IMR-90 (cell line): ENCODE measurements around the gene TNN. TPM values are rescaled to one million over a fixed set of nuclear protein-coding genes. Genes with fewer than 3 reads are reported as not detected.

Experiments
- ATAC-seq: fragments of 200-7000 bp; cut with Tn5 transposase; 2 replicates; pipeline ENCODE4 v1.9.1; 2020; ENCODE audit warnings: low read depth, mild to moderate bottlenecking, moderate library complexity
- BruUV-seq: library from RNA; stranded (reverse); fragments of 400-500 nt; replicated peaks from 2 replicates; lab custom pipeline; 2021; lab: Mats Ljungman, UMichigan
- CTCF ChIA-PET: fragments of 300-600 bp; formaldehyde crosslinking; extraction: SDS; loops from one replicate; lab custom pipeline; 2021; ENCODE audit warnings: antibody characterized with exemption; lab: Yijun Ruan, JAX
- POLR2A ChIA-PET: fragments of 300-600 bp; sonication (Branson Sonifier 250); formaldehyde crosslinking; loops from one replicate; lab custom pipeline; 2022; ENCODE audit warnings: antibody characterized with exemption; ENCODE audit not compliant: unreplicated experiment; lab: Charles Lee
- DNase-seq: peaks from one replicate; pipeline ENCODE4 v3.0.0; 2013
- H2AFZ ChIP-seq: replicated peaks from 2 replicates; pipeline ENCODE3; 2013; ENCODE audit warnings: low read length, mild to moderate bottlenecking; ENCODE audit not compliant: poor library complexity
- H2AK5ac ChIP-seq: 2 replicates; pipeline ENCODE4 v1.6.1; 2013; ENCODE audit warnings: low read depth, low read length, inconsistent platforms
- H2AK9ac ChIP-seq: replicated peaks from 2 replicates; pipeline ENCODE3; 2013; ENCODE audit warnings: mild to moderate bottlenecking, low read depth, low read length, moderate library complexity; ENCODE audit not compliant: poor library complexity
- H2BK120ac ChIP-seq: 2 replicates; pipeline ENCODE4 v1.6.1; 2013; ENCODE audit warnings: low read depth, low read length, inconsistent platforms
- H2BK15ac ChIP-seq: 3 replicates; pipeline ENCODE4 v1.6.1; 2013; ENCODE audit warnings: low read depth, low read length, inconsistent platforms
- H2BK20ac ChIP-seq: 2 replicates; pipeline ENCODE4 v1.6.1; 2013; ENCODE audit warnings: low read depth, mild to moderate bottlenecking, inconsistent platforms, low read length, moderate library complexity
- H2BK5ac ChIP-seq: 2 replicates; pipeline ENCODE4 v1.6.1; 2013; ENCODE audit warnings: mild to moderate bottlenecking, low read depth, low read length, inconsistent platforms; ENCODE audit not compliant: poor library complexity, severe bottlenecking
- H3K14ac ChIP-seq: replicated peaks from 2 replicates; pipeline ENCODE4 v1.6.1; 2013; ENCODE audit warnings: low read depth, low read length, inconsistent platforms
- H3K18ac ChIP-seq: 2 replicates; pipeline ENCODE4 v1.6.1; 2013; ENCODE audit warnings: low read depth, low read length, control low read depth
- H3K23ac ChIP-seq: 2 replicates; pipeline ENCODE4 v1.6.1; 2013; ENCODE audit warnings: low read depth, low read length, inconsistent platforms
- H3K27ac ChIP-seq: 2 replicates; pipeline ENCODE4 v1.5.1; 2013; ENCODE audit warnings: mild to moderate bottlenecking, control low read depth, low read length; ENCODE audit not compliant: insufficient read depth
- H3K27me3 ChIP-seq: 2 replicates; pipeline ENCODE4 v1.6.1; 2013; ENCODE audit warnings: low read length; ENCODE audit not compliant: control insufficient read depth, insufficient read depth
- H3K36me3 ChIP-seq: 2 replicates; pipeline ENCODE4 v1.6.1; 2013; ENCODE audit warnings: low read length, mixed read lengths; ENCODE audit not compliant: control insufficient read depth, insufficient read depth
- H3K4ac ChIP-seq: 2 replicates; pipeline ENCODE4 v1.6.1; 2013; ENCODE audit warnings: low read depth, low read length, inconsistent platforms
- H3K4me1 ChIP-seq: 2 replicates; pipeline ENCODE4 v1.6.1; 2013; ENCODE audit warnings: low read length, mixed read lengths; ENCODE audit not compliant: control insufficient read depth, insufficient read depth
- H3K4me2 ChIP-seq: 2 replicates; pipeline ENCODE4 v1.6.1; 2013; ENCODE audit warnings: low read depth, mild to moderate bottlenecking, control low read depth, low read length, moderate library complexity
- H3K4me3 ChIP-seq: 2 replicates; pipeline ENCODE4 v1.5.1; 2013; ENCODE audit warnings: low read depth, mild to moderate bottlenecking, control low read depth, low read length, moderate library complexity; ENCODE audit not compliant: insufficient read depth
- H3K56ac ChIP-seq: 2 replicates; pipeline ENCODE4 v1.6.1; 2013; ENCODE audit warnings: low read length, inconsistent platforms; ENCODE audit not compliant: insufficient read depth; ENCODE audit errors: extremely low read depth
- H3K79me1 ChIP-seq, 2 experiments: 2 replicates each; pipeline ENCODE4 v1.6.1; 2013; ENCODE audit warnings: low read length in 2 of 2, inconsistent platforms in 1 of 2, low read depth in 1 of 2
- H3K9ac ChIP-seq: 2 replicates; pipeline ENCODE4 v1.6.1; 2013; ENCODE audit warnings: low read depth, low read length, control low read depth
- H3K9me1 ChIP-seq: 2 replicates; pipeline ENCODE4 v1.6.1; 2013; ENCODE audit warnings: low read length, inconsistent platforms; ENCODE audit not compliant: insufficient read depth
- H3K9me3 ChIP-seq: 2 replicates; pipeline ENCODE4 v1.6.1; 2013; ENCODE audit warnings: low read length; ENCODE audit not compliant: control insufficient read depth, insufficient read depth
- H4K20me1 ChIP-seq: 2 replicates; pipeline ENCODE4 v1.6.1; 2013; ENCODE audit warnings: low read length, inconsistent platforms; ENCODE audit not compliant: insufficient read depth
- H4K5ac ChIP-seq: 2 replicates; pipeline ENCODE4 v1.6.1; 2013; ENCODE audit warnings: mild to moderate bottlenecking, low read depth, low read length, control low read depth
- H4K8ac ChIP-seq, 2 experiments: 2 replicates each; pipeline ENCODE4 v1.6.1; 2013; ENCODE audit warnings: low read depth in 2 of 2, low read length in 2 of 2, control low read depth in 1 of 2, inconsistent platforms in 1 of 2
- H4K91ac ChIP-seq: 2 replicates; pipeline ENCODE4 v1.6.1; 2013; ENCODE audit warnings: low read depth, low read length, inconsistent platforms; ENCODE audit not compliant: insufficient read depth
- BHLHE40 ChIP-seq: fragments of 150-350 bp; IDR thresholded peaks from 2 replicates; pipeline ENCODE4 v1.6.1; 2016; ENCODE audit warnings: mild to moderate bottlenecking, low read depth, low read length
- CTCF ChIP-seq: conservative IDR thresholded peaks from 2 replicates; pipeline ENCODE4 v1.5.1; 2012; ENCODE audit warnings: mild to moderate bottlenecking, low read depth, low read length, improper control_type of control experiment
- ELK1 ChIP-seq: fragments of 150-350 bp; IDR thresholded peaks from 2 replicates; pipeline ENCODE4 v1.6.1; 2016; ENCODE audit warnings: low read depth, mild to moderate bottlenecking, low read length, moderate library complexity, borderline replicate concordance
- FOS ChIP-seq: fragments of 150-350 bp; IDR thresholded peaks from 2 replicates; pipeline ENCODE4 v1.6.1; 2016; ENCODE audit warnings: low read depth, low read length
- MAFK ChIP-seq: IDR thresholded peaks from 2 replicates; pipeline ENCODE4 v1.6.1; 2012; ENCODE audit warnings: low read depth, low read length, improper control_type of control experiment
- NFE2L2 ChIP-seq: fragments of 150-350 bp; IDR thresholded peaks from 2 replicates; pipeline ENCODE4 v1.6.1; 2016; ENCODE audit warnings: low read depth, mild to moderate bottlenecking, low read length
- SMC3 ChIP-seq: fragments of 150-350 bp; IDR thresholded peaks from 2 replicates; pipeline ENCODE4 v1.6.1; 2016; ENCODE audit warnings: low read depth, mild to moderate bottlenecking, antibody characterized with exemption, low read length, moderate library complexity
- WGBS, 2 experiments: methylation state at CpG; one replicate each; pipeline versions ENCODE4 v1.1.5 to v1.1.7; 2013; ENCODE audit warnings: missing lambda C conversion rate in 2 of 2; ENCODE audit not compliant: insufficient read length in 1 of 2; ENCODE audit errors: extremely low coverage in 2 of 2; 5-methylcytosine and 5-hydroxymethylcytosine counted together
- dilution Hi-C: fragments of 300-500 bp; cut with HindIII; formaldehyde crosslinking; loops from one replicate; pipeline ENCODE4 v1.14.3; 2018; ENCODE audit warnings: low sequenced_read_pairs; ENCODE audit not compliant: unreplicated experiment
- in situ Hi-C: fragments of 300-500 bp; cut with MboI; formaldehyde crosslinking; loops from 3 replicates; pipeline ENCODE4 v1.14.3; 2019; ENCODE audit warnings: low sequenced_read_pairs, inconsistent platforms, mixed read lengths
- intact Hi-C: fragments of 100-400 bp; cut with micrococcal nuclease; formaldehyde crosslinking; loops from 2 replicates; pipeline ENCODE4 v1.10.0; 2022
- polyA plus RNA-seq, 3 experiments: library from polyadenylated mRNA; depleted of rRNA; stranded (reverse); fragments of >200 nt; gene quantifications; 2 replicates each; pipeline ENCODE4 v1.2.3, GENCODE V29; 2012; ENCODE audit warnings: low replicate concordance in 1 of 3
- total RNA-seq: library from RNA; depleted of rRNA; stranded (reverse); fragments of >200 nt; gene quantifications from 2 replicates; pipeline ENCODE4 v1.2.3, GENCODE V29; 2012

Gene TNN
- total and polyA plus RNA-seq, 2 of the 4 experiments (the other 2 are of a cell fraction), result not detected

GRCh38 chr1:175136246-175136645, 68.6 kb downstream of the TNN start:
- no peak overlapping the region for H3K18ac ChIP-seq
- H3K4me2 ChIP-seq, result no peak overlapping the region
- H3K36me3 ChIP-seq, result no peaks in the 10 kb centered on the region
- no peak overlapping the region for H3K9ac ChIP-seq
- H2AK9ac ChIP-seq, result no peak overlapping the region
- H4K8ac ChIP-seq, result no peak overlapping the region
- no peak overlapping the region for H3K27ac ChIP-seq
- H2AK5ac ChIP-seq, result no peak overlapping the region
- dilution Hi-C loops (no loop called here), intact Hi-C loops (no loop called here), in situ Hi-C loops (no loop called here)
- no peak overlapping the region for H2BK120ac ChIP-seq
- no peak overlapping the region for H2BK5ac ChIP-seq
- no peak for DNase-seq
- H4K5ac ChIP-seq, result no peak overlapping the region
- peaks cover 3% of the 10 kb centered on the region; the same call in 1 of the 2 replicates for H3K27me3 ChIP-seq
- no peak overlapping the region for H3K23ac ChIP-seq
- no peak overlapping the region for H3K14ac ChIP-seq
- TF ChIP-seq ELK1 (no peak), NFE2L2 (no peak), SMC3 (no peak), MAFK (no peak), FOS (no peak), BHLHE40 (no peak), CTCF (no peak)
- no peak overlapping the region for H2BK20ac ChIP-seq
- no peaks in the 10 kb centered on the region for H3K9me3 ChIP-seq
- no peak overlapping the region for H3K4ac ChIP-seq
- no CpG with 5 or more reads among the region's 3 CpGs for whole genome bisulfite sequencing, 2 experiments
- no peak overlapping the region for H4K91ac ChIP-seq
- peaks cover 2% of the 10 kb centered on the region; the same call in 1 of the 2 replicates for H3K4me1 ChIP-seq
- ChIA-PET CTCF (interaction anchor here (0.7 to 0.8 kb wide), 2 partner anchors 10 to 11 kb away, joined by 3 read pairs; no protein-coding TSS in a partner anchor), POLR2A (no interaction called here)
- no peak overlapping the region for H3K56ac ChIP-seq
- no TSS peak for BruUV-seq
- H3K4me3 ChIP-seq, result no peak overlapping the region
- no peaks in the 10 kb centered on the region for H4K20me1 ChIP-seq
- no peak for ATAC-seq
- no peak overlapping the region for H2AFZ ChIP-seq
- H2BK15ac ChIP-seq, result no peak overlapping the region
- H3K9me1 ChIP-seq, result no peaks in the 10 kb centered on the region
- H3K79me1 ChIP-seq, result no peaks in the 10 kb centered on the region
